K562 (cell line): ENCODE data around the gene KMT5C. TPM values are rescaled to one million over a fixed set of nuclear protein-coding genes. Genes with fewer than 3 reads are reported as not detected.
A peak's percentile ranks its signal among the peaks of the same experiment; 100 is the strongest.

Experiments used
- ATAC-seq: fragments of 200-7000 bp; cut with Tn5 transposase; 3 replicates; pipeline ENCODE4 v1.9.1; 2020; ENCODE audit warnings: moderate library complexity
- Bru-seq: library from RNA; stranded (reverse); fragments of 400-500 nt; gene quantifications from one replicate; lab custom pipeline; 2021; lab: Mats Ljungman, UMichigan
- BruChase-seq, 2 experiments: library from RNA; stranded (reverse); fragments of 400-500 nt; gene quantifications; one replicate each; lab custom pipeline; 2021; lab: Mats Ljungman, UMichigan
- BruUV-seq: library from RNA; stranded (reverse); fragments of 400-500 nt; replicated peaks from 2 replicates; lab custom pipeline; 2021; lab: Mats Ljungman, UMichigan
- CTCF ChIA-PET: fragments of 300-600 bp; formaldehyde crosslinking; extraction: SDS; loops from one replicate; lab custom pipeline; 2021; ENCODE audit warnings: low intra/inter-chr PET ratio; lab: Yijun Ruan, JAX
- POLR2A ChIA-PET: fragments of 300-600, 350-650 bp; sonication (Branson Sonifier 250); formaldehyde crosslinking; extraction: SDS; loops from one replicate; lab custom pipeline; 2021; ENCODE audit warnings: antibody characterized with exemption, inconsistent platforms; lab: Yijun Ruan, JAX
- DNase-seq, 4 experiments: peaks; one replicate each; pipeline versions ENCODE4 v3.0.0 to v3.0.0-alpha.2; 2011 to 2018; ENCODE audit warnings: low spot score in 3 of 4, mixed read lengths in 3 of 4; ENCODE audit errors: extremely low read depth in 1 of 4
- FAIRE-seq: peaks from 2 replicates; lab custom pipeline; 2011; peaks lifted over from hg19 to GRCh38; lab: Jason Lieb, UNC
- H2AFZ ChIP-seq: 2 replicates; pipeline ENCODE4 v1.6.0; 2011; ENCODE audit warnings: low read depth, low read length, control low read depth, inconsistent platforms
- H3K27ac ChIP-seq: fragments of 200-600 bp; 3 replicates; pipeline ENCODE4 v1.8.0; 2011; ENCODE audit warnings: low read depth, mild to moderate bottlenecking, control low read depth, inconsistent platforms, low read length, moderate library complexity, mixed read lengths; ENCODE audit errors: extremely low read depth
- H3K27me3 ChIP-seq, 2 experiments: fragments of 300-600 bp in 1 of 2; 2 replicates in 1 of 2; 3 replicates in 1 of 2; pipeline versions ENCODE4 v1.6.0 to v1.8.0; 2011; ENCODE audit warnings: inconsistent platforms in 2 of 2, low read length in 2 of 2, mild to moderate bottlenecking in 1 of 2, mixed read lengths in 1 of 2, moderate library complexity in 1 of 2; ENCODE audit not compliant: control insufficient read depth in 2 of 2, insufficient read depth in 2 of 2
- H3K36me3 ChIP-seq: fragments of 300-600 bp; 3 replicates; pipeline ENCODE4 v1.8.0; 2011; ENCODE audit warnings: mild to moderate bottlenecking, low read length, inconsistent platforms; ENCODE audit not compliant: control insufficient read depth, insufficient read depth
- H3K4me1 ChIP-seq, 2 experiments: fragments of 200-600 bp in 1 of 2; replicated peaks in 1 of 2; 2 replicates in 1 of 2; 3 replicates in 1 of 2; pipeline versions ENCODE4 v1.5.1 to v1.8.0; 2011; ENCODE audit warnings: inconsistent platforms in 2 of 2, low read length in 2 of 2, mild to moderate bottlenecking in 1 of 2, mixed read lengths in 1 of 2, moderate library complexity in 1 of 2; ENCODE audit not compliant: control insufficient read depth in 2 of 2, insufficient read depth in 2 of 2
- H3K4me2 ChIP-seq: 2 replicates; pipeline ENCODE4 v1.6.1; 2011; ENCODE audit warnings: low read length, control low read depth, inconsistent platforms, mixed read lengths; ENCODE audit not compliant: insufficient read depth
- H3K4me3 ChIP-seq: fragments of 200-600 bp; sonication (generic), shearing (Covaris generic); 2 replicates; pipeline ENCODE4 v1.5.1; 2016; ENCODE audit warnings: control low read depth, inconsistent platforms
- H3K79me2 ChIP-seq: fragments of 200-600 bp; 3 replicates; pipeline ENCODE4 v1.8.0; 2011; ENCODE audit warnings: low read length, inconsistent platforms; ENCODE audit not compliant: control insufficient read depth, insufficient read depth
- H3K9ac ChIP-seq, 2 experiments: 2 replicates each; pipeline versions ENCODE4 v1.6.0 to v1.6.1; 2011; ENCODE audit warnings: low read depth in 2 of 2, low read length in 2 of 2, control low read depth in 1 of 2, inconsistent platforms in 1 of 2, mild to moderate bottlenecking in 1 of 2, mixed read lengths in 1 of 2; ENCODE audit not compliant: insufficient read depth in 1 of 2
- H3K9me1 ChIP-seq: one replicate; pipeline ENCODE4 v1.6.0; 2011; ENCODE audit warnings: inconsistent platforms, mild to moderate bottlenecking, low read length, moderate library complexity; ENCODE audit not compliant: control insufficient read depth, insufficient read depth
- H3K9me3 ChIP-seq: replicated peaks from 2 replicates; pipeline ENCODE4 v1.5.1; 2011; ENCODE audit warnings: low read depth, low read length, inconsistent platforms; ENCODE audit not compliant: control insufficient read depth, insufficient read depth
- H4K20me1 ChIP-seq: replicated peaks from 2 replicates; pipeline ENCODE4 v1.6.1; 2011; ENCODE audit warnings: low read length, inconsistent platforms, mixed read lengths; ENCODE audit not compliant: control insufficient read depth, insufficient read depth
- FOS ChIP-seq: IDR thresholded peaks from 3 replicates; pipeline ENCODE4 v1.6.1; 2011; ENCODE audit not compliant: insufficient read length; ENCODE audit errors: extremely low read depth
- LCOR ChIP-seq: sonication (generic); formaldehyde crosslinking; IDR thresholded peaks from 2 replicates; pipeline ENCODE4 v1.8.0; 2022; ENCODE audit warnings: mild to moderate bottlenecking, missing genetic modification reagents
- SMC3 ChIP-seq: conservative IDR thresholded peaks from 2 replicates; pipeline ENCODE4 v1.6.1; 2011; ENCODE audit warnings: low read depth, low read length, improper control_type of control experiment; ENCODE audit not compliant: insufficient read depth
- SUPT5H ChIP-seq: fragments of 450-650 bp; IDR thresholded peaks from 2 replicates; pipeline ENCODE4 v1.6.1; 2016
- ZNF384 ChIP-seq: IDR thresholded peaks from 2 replicates; pipeline ENCODE4 v1.6.1; 2012; ENCODE audit warnings: low read depth, low read length, improper control_type of control experiment
- ZNF639 ChIP-seq, 2 experiments: fragments of 200-800 bp in 1 of 2; sonication (Bioruptor generic) in 1 of 2; sonication (generic) in 1 of 2; formaldehyde crosslinking in 1 of 2; IDR thresholded peaks in 1 of 2; conservative IDR thresholded peaks in 1 of 2; 2 replicates each; pipeline versions ENCODE4 v1.5.0 to v1.6.1; 2016 to 2020; ENCODE audit warnings: missing compliant biosample characterization in 1 of 2, missing genetic modification characterization in 1 of 2, missing genetic modification reagents in 1 of 2
- WGBS: fragments of 100-300 bp; shearing (Covaris generic); methylation state at CpG from one replicate; pipeline ENCODE4 v1.1.6; 2016; ENCODE audit warnings: low coverage, mixed read lengths; ENCODE audit not compliant: insufficient coverage; ENCODE audit errors: missing lambda C conversion rate; 5-methylcytosine and 5-hydroxymethylcytosine counted together
- in situ Hi-C: fragments of 300-500 bp; cut with MboI; formaldehyde crosslinking; loops from 4 replicates; pipeline ENCODE4 v1.15.0; 2018; ENCODE audit warnings: inconsistent platforms, mixed read lengths
- intact Hi-C: fragments of 100-400 bp; cut with micrococcal nuclease; formaldehyde crosslinking; loops from 2 replicates; pipeline ENCODE4 v1.14.2; 2022
- long read RNA-seq, 3 experiments: library from polyadenylated mRNA in 2 of 3; library from RNA in 1 of 3; unstranded in 2 of 3; stranded (forward) in 1 of 3; transcript quantifications; one replicate each; pipeline ENCODE4 v2.0.0, GENCODE V29; 2019 to 2022
- polyA minus RNA-seq, 3 experiments: library from RNA; depleted of rRNA, polyadenylated mRNA; stranded (reverse); fragments of >200 nt; gene quantifications; 2 replicates each; pipeline ENCODE4 v1.2.3, GENCODE V29; 2011
- polyA plus RNA-seq, 8 experiments: library from polyadenylated mRNA; depleted of rRNA in 4 of 8; stranded (reverse) in 5 of 8; unstranded in 3 of 8; fragments of >200 nt; fragmentation: Nextera tagmentation in 2 of 8; fragmentation: Illumina TruSeq in 1 of 8; extraction: Ambion mirVana in 2 of 8; extraction: Trizol in 1 of 8; gene quantifications; 2 replicates each; pipeline versions ENCODE4 v1.2.1 to v1.2.3, GENCODE V29; 2011 to 2014; ENCODE audit warnings: inconsistent platforms in 1 of 8, missing spikeins in 1 of 8
- total RNA-seq, 7 experiments: library from RNA; depleted of rRNA in 6 of 7; stranded (reverse); fragments of >200 nt in 6 of 7; fragmentation: Illumina TruSeq in 2 of 7; extraction: Trizol in 2 of 7; gene quantifications; 2 replicates each; pipeline versions ENCODE4 v1.2.1 to v1.2.3, GENCODE V29; 2011 to 2021; ENCODE audit warnings: low replicate concordance in 1 of 7

KMT5C gene
- total RNA-seq (2011; cell fraction: chromatin; rRNA removed; ENCODE audit: low replicate concordance) = 62.4 and 157 TPM in 2 replicates
- total RNA-seq (2011; cell fraction: nucleolus; rRNA removed) = 117 and 126 TPM in 2 replicates
- total RNA-seq (2011; cell fraction: nucleoplasm; rRNA removed) = 79.2 and 82.9 TPM in 2 replicates
- total RNA-seq (2014; rRNA removed) (35.6 and 38.2 TPM in 2 replicates), total RNA-seq (2014; rRNA removed; fragmentation: Illumina TruSeq; extraction: Trizol) (3.7 and 8.2 TPM in 2 replicates), total RNA-seq (2015; rRNA removed; fragmentation: Illumina TruSeq; extraction: Trizol) (11.0 and 12.5 TPM in 2 replicates), total RNA-seq (2021) (50.7 and 53.5 TPM in 2 replicates), polyA plus RNA-seq (2011; rRNA removed) (22.8 and 36.8 TPM in 2 replicates), polyA plus RNA-seq (2014; fragmentation: Illumina TruSeq; extraction: Trizol) (16.6 and 22.7 TPM in 2 replicates), polyA plus RNA-seq (2014; fragmentation: Nextera tagmentation; extraction: Ambion mirVana) (under 1 TPM; 0.15 to 0.17 TPM), polyA plus RNA-seq (2014; rRNA removed) (42.7 and 50.2 TPM in 2 replicates), polyA minus RNA-seq (2011; rRNA and poly(A)+ RNA removed) (7.6 and 10.5 TPM in 2 replicates), Bru-seq, nascent RNA (percentile 67 among the genes with signal in this experiment), BruChase-seq, experiment 1, labeled RNA remaining after a 2-hour chase (percentile 66 among the genes with signal in this experiment), BruChase-seq, experiment 2, labeled RNA remaining after a 6-hour chase (percentile 75 among the genes with signal in this experiment)
- 25.5 and 46.8 TPM in 2 replicates for polyA plus RNA-seq (2011; cell fraction: cytosol; rRNA removed)
- polyA plus RNA-seq (2011; cell fraction: nucleus; rRNA removed) = 121 and 175 TPM in 2 replicates
- polyA plus RNA-seq (2012) = 42.5 and 52.7 TPM in 2 replicates
- polyA minus RNA-seq (2011; cell fraction: cytosol; rRNA and poly(A)+ RNA removed) = 14.4 and 16.3 TPM in 2 replicates
- 40.8 and 44.9 TPM in 2 replicates for polyA minus RNA-seq (2011; cell fraction: nucleus; rRNA and poly(A)+ RNA removed)
- long read RNA-seq, experiment 1, partial matches to known transcripts = 27 of 36 reads
- long read RNA-seq, experiment 1, other reads (novel, unspliced or antisense) = 5 of 36 reads
- long read RNA-seq, experiment 2, transcript KMT5C-203 (8 exons, 2,077 nt) = major isoform, 5 of 25 reads
- long read RNA-seq, experiment 2, partial matches to known transcripts = 3 of 25 reads
- long read RNA-seq, experiment 2, other reads (novel, unspliced or antisense) = 15 of 25 reads
- long read RNA-seq, experiment 3, partial matches to known transcripts = 0 of 1 reads
- long read RNA-seq, experiment 3, other reads (novel, unspliced or antisense) = 0 of 1 reads

- Histone ChIP-seq H3K9me1 (no peaks in the 10 kb centered on the region), H3K9ac (peak within 1 kb of the TSS; percentile 97 to 99), H3K4me2 (peak within 1 kb of the TSS; percentile 97), H3K4me3 (peak within 1 kb of the TSS; percentile 92), H3K9me3 (no peaks in the 10 kb centered on the region), H3K27me3 (no peaks in the 10 kb centered on the region), H3K27ac (peak within 1 kb of the TSS; percentile 97), H3K4me1 (peaks cover 7 to 46% of the 10 kb centered on the region in 2 experiments; a peak in 4 of 5 replicates), H4K20me1 (0 out of 2 replicates have a peak, but pooled peaks cover 6% of the 10 kb centered on the region), H2AFZ (peak within 1 kb of the TSS; percentile 96), H3K36me3 (peaks cover 26% of the 10 kb centered on the region; the same call in 2 of the 3 replicates), H3K79me2 (peaks cover 24% of the 10 kb centered on the region)
- BruUV-seq = no TSS peak
- intact Hi-C loops = loop anchor here (5.0 kb wide), 1 partner anchor 37 kb away; no protein-coding TSS in a partner anchor
- POLR2A ChIA-PET = interaction anchor here (0.6 to 2.3 kb wide), 29 partner anchors 10 to 326 kb away, joined by 3 to 14 read pairs (median 4); partner anchors contain the start of genes HSPBP1, PPP6R1, RPL28 and TMEM150B
- peak; percentile 99 to 100 (median 100) for DNase-seq
- FAIRE-seq = peak; percentile 100
- CTCF ChIA-PET = no interaction called here
- in situ Hi-C loops = no loop called here
- ATAC-seq = peak; percentile 91
- WGBS = under 1% methylated on average over 45 of the region's 63 CpGs
- TF ChIP-seq ZNF384 (peak; percentile 44; the same call in 1 of the 2 replicates), LCOR (CRISPR knock-in tag) (0 out of 2 replicates have a peak, but pooled peaks have one; percentile 47), SUPT5H (no peak), SMC3 (peak; percentile 39; the same call in 1 of the 2 replicates), FOS (peak; percentile 95), ZNF639 (CRISPR knock-in tag; conservative IDR thresholded peaks at IDR 0.05 in 1 of 2, IDR thresholded peaks at IDR 0.05 in 1 of 2) (no peak)
These were observed at the start of gene KMT5C for GRCh38 chr19:55339105-55339888. KMT5C (plus strand) TSS chr19:55339876; CDS start chr19:55341937, 2,061 bp downstream.
